NCI-H345 treated with DMSO at 0.1 percent for 48 hours (cell line): ENCODE data around the gene TLE7.

Experiments
- DNase-seq: peaks from one replicate; lab custom pipeline; 2025; ENCODE audit not compliant: unreplicated experiment; lab: John Stamatoyannopoulos, UW

The TLE7 gene

DNA sequence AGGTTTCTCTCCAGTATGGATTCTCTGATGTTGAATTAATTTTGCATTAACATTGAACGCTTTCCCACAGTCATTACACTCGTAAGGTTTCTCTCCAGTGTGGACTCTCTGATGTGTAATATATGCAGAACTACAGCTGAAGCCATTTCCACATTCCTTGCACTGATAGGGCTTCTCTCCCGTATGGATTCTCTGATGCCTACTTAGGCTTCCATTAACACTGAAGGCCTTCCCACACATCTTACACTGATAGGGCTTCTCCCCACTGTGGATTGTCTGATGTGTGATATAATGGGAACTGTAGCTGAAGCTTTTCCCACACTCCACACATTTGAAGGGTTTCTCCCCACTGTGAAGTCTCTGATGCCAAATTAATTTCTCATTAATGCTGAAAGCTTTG, 7.2 kb upstream of the TLE7 start:
- no peak for DNase-seq

DNA sequence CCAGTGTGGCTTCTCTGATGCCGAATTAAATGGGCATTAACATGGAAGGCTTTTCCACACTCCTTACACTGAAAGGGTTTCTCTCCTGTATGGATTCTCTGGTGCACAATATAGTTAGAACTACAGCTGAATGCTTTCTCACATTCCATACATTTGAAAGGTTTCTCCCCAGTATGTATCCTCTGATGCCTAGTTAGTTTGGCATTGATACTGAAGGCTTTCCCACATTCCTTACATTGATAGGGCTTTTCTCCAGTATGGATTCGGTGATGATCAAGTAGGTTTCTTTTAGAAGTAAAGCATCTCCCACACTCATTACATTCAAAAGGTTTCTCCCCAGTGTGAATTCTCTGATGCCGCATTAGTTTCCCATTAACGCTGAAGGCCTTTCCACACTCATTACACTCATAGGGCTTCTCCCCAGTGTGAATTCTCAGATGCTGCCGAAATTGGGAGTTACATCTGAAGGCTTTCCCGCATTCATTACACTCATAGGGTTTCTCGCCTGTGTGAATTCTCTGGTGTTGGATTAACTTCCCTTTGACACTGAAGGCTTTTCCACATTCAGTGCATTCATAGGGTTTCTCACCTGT, 6.5 kb upstream of the TLE7 start:
- DNase-seq = no peak

DNA sequence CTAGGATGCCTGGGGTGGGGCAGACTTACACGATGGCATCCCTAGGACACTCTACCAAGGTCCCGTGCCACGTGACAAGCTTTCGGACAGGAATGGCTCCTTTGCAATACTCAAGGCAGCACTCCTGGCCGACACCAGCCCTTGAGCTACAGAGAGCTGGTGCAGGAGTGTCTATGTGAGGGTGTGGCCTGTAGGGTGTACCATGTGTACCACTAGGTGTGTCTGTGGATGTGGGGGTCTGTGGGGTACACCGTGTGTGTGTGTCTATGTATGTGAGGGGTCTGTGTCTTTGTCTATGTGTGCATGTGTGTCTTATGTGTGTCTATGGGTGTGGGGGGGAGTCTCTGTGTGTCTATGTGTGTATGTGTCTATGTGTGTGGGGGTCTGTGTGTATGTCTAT, 1.9 kb upstream of the TLE7 start:
- DNase-seq = no peak

DNA sequence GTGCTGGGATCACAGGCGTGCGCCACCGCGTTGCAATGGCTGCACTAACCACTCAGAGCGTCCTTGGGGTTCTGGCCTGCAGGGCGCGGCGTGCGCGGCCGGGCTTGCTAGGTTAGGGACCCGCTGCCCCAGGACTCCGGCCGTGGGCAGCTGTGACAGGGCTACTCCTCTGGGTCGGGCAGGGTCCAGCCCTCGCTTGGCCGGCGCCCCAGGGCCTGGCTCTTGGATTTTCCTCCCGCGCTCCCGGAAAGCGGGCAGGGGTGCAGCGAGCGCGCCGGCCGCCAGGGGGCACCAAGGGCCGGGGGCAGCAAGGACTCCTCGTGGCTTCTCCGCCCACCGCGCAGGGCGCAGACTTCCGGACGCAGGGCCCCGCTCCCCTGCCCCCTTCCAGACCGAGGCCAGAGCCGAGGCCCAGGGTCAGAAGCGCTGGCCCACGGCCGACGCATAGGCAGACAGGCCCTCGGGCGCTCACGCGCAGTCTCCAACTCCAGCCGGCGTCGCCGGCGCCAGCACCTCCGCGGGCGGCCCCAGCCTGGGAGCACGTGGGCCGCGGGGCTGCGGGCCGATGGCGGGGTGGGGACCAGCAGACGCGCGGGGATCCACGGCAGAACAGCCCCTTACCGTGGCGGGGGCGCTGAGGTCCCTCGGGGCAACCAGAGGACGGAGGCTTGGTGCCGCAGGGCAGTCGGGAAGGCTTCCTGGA, 355 bp downstream of the TLE7 start:
- DNase-seq = no peak

DNA sequence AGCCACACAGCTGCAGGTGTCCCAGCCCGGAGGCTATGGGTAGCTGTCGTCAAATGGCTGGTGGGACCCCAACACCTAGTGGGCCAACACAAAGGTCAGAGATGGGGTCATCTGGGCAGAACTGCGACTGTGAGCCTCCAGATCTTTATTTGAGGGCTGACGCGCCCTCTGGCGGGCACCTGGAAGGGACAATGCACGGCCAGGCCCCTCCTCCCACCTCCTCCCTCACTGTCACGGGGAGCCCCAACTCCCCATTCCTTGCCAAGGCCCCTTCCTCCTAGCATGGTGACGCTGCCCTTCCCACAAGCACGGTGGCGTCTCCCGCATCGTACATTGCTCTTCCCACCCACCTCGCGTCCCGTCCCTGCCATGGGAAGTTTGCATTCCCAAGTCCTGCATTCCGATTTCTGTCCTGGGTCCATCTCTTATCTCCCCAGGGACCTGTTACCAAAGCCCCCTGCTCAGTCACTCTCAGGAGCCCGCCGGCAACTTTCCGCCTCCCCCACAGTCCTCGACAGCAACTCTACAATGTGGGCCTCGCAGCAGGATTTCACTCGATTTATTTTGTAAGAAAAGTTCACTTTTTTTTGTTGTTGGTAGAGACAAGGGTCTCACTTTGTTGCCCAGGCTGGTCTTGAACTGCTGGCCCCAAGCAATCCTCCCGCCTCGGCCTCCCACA, 1.0 kb downstream of the TLE7 start:
- no peak for DNase-seq

DNA sequence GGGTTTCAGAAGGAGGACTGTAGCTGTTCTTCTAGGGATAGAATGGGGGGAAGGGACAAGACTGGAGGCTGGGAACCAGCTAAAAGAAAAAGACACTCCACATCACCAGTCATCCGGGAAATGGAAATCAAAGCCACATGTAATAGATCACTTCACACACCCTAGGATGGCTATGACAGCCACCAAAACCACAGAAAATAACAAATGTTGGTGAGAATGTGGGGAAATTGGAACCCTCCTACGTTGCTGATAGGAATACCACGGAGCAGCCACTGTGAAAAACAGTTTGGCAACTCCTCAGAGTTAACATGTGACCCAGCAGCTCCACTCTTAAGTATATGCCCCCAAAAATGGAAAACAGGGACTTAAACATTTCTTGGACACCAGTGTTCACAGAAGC, 2.3 kb downstream of the TLE7 start:
- no peak for DNase-seq

DNA sequence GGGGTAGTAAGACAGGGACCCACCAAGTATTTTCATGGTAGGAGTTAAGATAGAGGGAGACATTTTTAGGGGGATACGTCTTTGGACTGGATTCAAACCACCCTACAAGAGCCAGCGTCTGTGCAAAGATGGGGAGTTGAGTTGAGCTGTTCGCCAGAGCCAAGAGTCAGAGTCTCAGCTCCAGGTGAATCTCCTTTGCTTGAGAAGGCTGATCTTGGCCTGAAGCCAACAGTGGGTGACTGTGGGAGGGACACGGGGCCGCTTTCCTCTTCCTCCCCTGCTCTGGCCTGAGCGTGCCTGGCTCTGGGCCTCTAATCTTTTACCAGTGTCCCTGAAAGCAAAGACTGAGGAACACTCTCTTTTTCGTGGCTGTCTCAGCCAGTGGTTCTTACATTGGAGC, 5.4 kb downstream of the TLE7 start:
- no peak for DNase-seq

DNA sequence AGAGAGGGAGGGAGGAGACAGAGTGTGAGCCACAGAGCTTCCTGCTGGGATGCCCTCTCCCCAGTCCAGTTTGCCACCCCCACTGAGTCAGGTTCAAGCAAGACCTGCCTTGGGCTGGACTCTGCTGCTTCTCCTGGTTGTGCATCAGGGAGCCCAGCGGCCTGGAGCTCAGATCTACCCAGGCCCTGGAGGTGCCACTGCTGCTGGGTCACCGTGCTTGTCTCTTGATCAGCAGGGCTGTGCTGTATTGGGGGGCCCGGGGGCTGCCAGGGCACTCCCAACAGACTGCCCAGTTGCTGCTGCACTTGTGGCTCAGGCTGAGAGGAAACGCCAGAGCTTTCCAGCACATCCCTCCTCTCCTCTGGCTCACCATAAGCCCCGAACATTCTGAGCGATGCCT, 8.9 kb downstream of the TLE7 start:
- no peak for DNase-seq

DNA sequence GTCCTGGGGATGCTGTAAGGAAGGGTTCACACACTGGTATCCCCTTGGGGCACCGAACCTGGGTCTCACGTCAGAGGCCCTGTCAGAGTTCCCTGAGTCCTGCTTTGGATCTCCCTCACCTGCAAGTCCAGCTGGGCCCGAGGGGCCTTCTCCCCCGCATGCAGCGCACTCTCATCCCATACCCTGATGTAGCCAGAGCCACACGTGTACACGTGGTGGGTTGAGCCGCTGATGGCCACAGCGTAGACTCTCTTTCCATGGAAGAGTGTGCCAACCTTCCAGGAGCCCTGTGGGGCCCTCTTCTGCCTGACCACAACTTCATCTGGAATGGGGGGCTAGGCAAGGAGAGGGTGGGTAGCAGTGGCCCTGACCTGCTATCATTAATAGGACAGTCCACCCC, 9.9 kb downstream of the TLE7 start:
- DNase-seq = no peak

DNA sequence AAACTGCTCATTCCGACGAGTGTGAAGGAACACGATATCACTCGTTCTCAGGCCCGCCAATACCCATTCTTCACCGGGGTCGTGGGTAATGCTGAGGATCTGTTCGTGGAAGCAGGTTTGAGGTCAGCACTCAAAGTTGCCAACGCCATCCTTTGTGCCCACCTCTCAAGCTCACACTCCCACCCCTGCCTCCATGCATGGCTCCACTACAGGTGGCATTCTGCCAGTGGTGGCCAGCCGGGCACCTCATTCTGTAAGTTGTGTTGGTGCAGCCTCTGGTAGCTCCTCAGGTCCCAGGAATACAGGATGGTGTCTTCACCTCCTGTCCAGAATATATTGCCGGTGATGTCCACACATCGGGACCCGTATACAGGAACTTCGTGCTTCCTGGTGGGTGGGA, 10.7 kb downstream of the TLE7 start:
- no peak for DNase-seq

DNA sequence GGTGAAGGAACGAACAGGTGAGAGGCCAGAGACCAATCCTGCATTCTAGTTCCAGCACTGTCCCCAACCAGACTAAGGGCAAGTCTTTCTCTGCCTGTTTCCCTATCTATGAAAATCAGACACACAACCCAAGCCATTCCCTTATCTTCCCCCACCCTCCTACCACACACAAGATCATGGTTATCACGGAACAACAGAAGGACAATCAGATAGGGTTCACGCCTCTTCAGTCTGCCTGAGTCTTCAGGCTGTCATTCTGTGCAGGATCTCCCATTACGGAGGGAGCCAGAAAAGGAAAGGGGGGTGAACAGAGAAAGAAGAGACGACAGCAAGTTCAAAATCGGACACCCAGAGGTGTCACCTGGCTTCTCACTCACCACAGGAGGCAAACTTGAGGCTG, 11.1 kb downstream of the TLE7 start:
- no peak for DNase-seq

DNA sequence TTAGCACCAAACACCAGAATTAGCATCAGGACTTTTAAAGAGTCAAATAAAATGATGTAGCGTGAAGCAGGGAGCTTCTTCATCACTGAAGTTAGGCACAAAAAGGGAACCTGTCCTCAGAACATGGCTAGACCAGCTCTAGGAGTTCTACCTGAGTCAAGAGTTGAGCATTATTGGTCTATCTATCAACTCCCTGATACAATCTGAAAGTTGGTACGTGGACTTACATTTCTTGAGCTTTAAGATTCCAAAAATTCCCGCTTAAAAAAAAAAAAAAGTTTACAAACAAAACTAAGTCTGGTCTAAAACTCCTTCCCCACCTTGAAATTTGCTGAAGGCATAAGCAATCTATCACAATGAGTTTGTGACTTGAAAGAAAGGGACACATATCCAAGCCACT, 12.3 kb downstream of the TLE7 start:
- DNase-seq = no peak

DNA sequence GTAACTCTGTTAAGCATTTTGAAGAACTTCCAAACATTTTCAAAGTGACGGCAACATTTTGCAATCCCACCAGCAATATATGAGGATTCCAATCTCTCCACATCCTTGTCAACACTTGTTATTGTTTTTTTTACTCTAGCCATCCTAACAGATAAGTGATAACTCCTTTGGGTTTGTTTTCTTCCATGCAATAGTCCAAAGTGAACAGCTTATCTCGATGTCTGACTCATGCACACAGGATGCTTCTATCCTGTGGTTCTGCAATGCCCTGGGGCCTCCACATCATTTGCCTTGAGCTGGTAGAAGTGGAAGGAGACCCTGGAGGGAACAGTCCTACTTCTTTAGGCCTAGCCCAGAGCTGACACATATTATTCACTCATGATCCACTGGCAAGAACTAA, 13.0 kb downstream of the TLE7 start:
- DNase-seq = no peak

DNA sequence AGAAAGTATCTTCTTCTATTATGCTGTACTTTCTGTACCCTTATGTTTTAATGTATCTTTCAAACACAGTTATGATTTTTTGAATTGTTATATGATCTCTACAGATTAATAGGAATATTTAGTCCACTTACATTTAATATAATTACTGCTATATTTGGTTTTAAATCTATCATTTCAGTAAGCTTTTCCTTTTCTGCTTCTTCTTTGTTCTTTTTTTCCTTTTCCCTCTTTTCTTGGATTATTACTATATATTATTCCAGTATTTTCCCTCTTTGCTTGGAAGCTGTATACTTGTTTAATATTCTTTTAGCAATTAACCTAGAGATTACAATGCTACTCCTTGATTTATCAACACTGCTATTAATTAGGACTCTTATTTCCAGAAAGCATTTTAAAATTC, 13.5 kb downstream of the TLE7 start:
- no peak for DNase-seq

DNA sequence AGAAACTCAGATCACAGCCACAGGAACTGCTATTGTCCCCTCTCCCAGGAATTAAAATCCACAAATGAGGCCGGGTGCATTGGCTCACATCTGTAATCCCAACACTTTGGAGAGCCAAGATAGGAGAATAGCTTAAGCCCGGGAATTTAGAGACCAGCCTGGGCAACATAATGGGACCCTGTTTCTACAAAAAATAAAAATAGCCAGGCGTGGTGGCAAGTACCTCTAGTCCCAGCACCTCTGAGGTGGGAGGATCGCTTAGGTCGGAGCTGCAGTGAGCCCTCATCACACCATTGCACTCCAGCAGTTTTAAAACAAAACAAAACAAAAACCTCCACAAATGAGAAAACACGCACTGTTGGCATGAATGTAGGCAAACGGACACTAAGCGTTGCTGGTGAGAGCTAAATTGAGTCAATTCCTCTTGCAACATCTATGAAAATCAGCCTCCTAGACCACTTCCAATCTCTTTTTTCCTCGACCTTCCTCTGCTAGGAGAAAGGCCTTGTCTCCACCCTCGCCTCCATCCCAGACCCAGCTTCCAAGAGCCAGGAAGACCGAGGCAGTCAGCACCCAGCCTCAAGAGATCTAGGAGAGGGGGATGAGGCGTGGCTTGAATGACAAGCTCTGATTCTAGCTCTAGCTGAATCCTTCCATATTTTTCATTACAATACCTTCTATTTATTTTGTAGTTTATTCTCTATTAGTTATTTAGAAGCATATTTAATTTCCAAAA, 14.8 kb downstream of the TLE7 start:
- no peak for DNase-seq

DNA sequence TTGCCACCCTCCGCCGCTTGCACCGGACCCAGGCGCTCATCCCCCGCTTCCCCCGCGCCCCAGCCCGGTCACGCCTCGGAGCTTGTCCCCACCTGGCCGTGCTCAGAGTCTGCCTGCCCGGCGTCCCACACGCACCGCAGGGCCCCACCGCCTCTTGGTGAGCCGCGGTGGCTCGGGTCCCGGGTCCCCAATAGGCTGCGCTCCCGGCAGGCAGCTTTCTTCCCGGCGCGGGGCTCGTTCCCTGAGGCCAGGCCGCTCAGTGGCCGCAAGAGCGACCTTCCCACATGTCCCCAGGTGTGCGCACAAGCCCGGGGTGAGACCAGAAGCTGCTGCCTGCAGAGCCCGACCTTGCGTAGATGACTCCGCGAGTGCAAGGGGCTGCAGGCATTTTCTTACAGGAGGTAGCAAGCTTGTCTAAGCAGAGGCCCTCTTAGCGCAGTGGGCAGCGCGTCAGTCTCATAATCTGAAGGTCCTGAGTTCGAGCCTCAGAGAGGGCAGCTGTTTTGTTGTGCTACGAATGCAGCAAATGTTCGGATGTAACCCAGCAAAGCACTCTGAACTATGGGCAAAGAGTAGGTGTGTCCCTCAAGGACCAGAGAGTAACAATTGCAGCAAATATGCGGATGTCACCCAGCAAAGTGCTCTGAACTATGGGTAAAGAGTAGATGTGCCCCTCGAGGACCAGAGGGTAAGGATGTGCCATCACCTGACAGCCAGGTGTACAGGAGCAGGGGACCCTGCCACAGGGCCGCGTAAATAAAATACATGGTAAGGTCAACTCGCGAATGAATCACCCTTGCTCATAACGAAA, 15.6 kb downstream of the TLE7 start:
- DNase-seq = no peak

DNA sequence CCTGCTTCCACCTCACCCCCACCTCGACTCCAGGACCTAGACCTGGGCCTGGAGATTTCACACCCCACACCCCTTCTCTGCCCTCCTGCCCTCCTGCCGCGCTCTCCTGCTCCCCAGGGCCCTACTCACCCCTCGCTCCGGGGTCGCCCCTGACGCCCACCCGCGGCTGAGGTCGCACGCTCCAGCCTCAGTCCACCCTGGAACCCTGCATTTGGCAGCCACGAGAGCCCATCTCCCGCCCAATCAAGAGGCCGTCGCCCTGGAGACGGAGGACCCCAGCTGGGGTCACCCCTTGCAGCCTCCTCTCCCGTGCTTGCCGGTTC, 16.1 kb downstream of the TLE7 start:
- no peak for DNase-seq

DNA sequence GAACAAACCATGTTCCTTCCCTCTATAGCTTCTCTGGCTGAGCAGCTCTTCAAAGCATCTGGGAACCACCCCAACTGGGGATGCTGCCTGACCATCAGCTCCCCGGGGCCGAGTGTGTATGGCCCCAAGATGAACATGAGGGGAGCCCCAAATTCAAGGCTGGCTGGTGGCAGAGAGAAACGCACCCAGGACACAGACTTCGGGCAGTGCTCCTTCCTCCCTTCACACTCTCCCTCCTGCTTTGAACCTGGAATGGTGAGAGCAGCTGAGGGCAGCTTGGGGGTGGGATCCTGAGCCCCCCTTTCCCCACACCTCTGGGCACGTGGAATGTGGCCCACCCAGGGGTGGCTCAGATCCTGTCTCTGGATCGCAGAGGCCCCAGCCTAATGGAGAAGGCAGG, 17.2 kb downstream of the TLE7 start:
- DNase-seq = no peak

DNA sequence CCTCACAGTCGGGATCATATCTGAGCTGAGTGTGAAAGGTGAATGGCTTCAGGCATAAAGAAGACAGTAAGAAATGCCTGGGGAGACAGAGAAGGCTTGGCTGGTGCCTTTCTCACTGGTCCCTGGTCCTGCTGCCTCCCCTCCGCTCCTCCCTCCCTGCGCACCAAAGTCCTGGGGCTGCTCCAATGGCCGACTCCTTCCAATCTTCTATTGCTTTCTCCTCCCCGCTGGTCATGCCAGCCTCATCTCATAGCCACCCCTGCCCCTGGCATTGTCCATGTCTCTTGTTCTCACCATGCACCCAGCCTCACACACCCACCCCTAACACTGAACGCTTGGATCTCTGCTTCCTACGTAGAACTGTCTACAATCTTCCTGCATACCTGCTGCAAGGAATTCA, 18.0 kb downstream of the TLE7 start:
- no peak for DNase-seq

DNA sequence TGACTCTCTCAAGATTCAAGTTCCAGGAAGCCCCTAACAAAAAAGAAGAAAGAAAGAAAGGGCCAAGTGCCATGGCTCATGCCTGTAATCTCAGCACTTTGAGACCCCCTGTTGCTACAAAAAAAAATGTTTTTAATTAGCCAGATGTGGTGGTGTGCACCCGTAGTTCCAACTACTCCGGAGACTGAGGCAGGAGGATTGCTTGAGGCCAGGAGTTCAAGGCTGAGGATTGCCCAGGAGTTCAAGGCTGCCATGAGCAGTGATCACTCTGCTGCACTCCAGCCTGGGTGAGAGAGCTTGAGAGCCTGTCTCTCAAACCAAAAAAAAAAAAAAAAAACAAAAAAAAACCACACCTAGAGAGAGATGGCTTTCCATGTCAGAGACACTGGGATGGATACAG, 18.8 kb downstream of the TLE7 start:
- DNase-seq = no peak

DNA sequence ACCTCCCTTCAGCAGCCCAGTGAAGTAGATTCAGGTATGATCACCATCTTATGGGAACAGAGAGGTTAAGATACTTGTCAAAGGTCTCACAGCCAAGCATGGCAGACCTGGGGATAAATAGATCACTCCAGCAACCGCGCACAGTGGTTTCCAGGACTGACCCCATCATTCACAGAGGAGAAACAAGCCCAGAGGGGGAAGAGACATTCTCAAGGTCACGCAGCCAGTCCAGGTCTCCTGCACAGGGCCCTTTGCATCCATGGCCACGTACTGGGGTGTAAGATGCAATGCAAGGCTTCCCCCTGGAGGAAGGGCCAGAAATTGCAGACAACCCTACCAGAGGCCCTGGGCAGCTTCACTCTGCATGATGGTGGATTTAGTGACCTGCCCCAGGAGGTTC, 19.9 kb downstream of the TLE7 start:
- no peak for DNase-seq
